SK-N-MC (cell line): ENCODE results near the gene ZSWIM8.
"Not testable (repeated sequence)": the region's sequence is repeated elsewhere in the genome, so short reads cannot be mapped to it uniquely, and the experiment has no call there.

Experiments used
- EZH2 ChIP-seq: fragments of 200-600 bp; sonication (generic); IDR thresholded peaks from one replicate; pipeline ENCODE4 v1.6.1; 2017; ENCODE audit warnings: antibody characterized with exemption
- FOXP2 ChIP-seq: optimal IDR thresholded peaks from 2 replicates; pipeline ENCODE3; 2011; ENCODE audit warnings: mild to moderate bottlenecking, moderate library complexity; ENCODE audit not compliant: insufficient read depth; ENCODE audit errors: extremely low read length, control extremely low read depth
- POLR2AphosphoS5 ChIP-seq: IDR thresholded peaks from 2 replicates; pipeline ENCODE4 v1.6.1; 2012; ENCODE audit warnings: mild to moderate bottlenecking, low read depth, low read length, borderline replicate concordance

DNA sequence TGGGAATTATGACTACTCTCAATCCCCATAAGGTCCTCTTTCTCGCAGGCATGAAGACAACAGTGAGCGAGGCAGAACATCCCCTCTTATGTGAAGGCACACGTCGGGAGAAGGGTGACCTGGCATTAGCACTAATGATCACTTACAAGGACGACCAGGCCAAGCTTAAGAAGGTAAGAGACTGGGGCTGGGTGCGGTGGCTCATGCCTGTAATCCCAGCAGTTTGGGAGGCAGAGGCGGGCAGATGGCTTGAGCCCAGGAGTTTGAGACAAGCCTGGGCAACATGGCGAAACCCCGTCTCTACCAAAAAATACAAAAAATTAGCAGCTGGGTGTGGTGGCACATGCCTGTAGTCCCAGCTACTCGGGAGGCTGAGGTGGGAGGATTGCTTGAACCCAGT, 10.1 kb downstream of the ZSWIM8 start:
- TF ChIP-seq EZH2, FOXP2, POLR2AphosphoS5: not testable (repeated sequence)
